ENCODE measurements around the gene DVL3.

The DVL3 gene

DNA sequence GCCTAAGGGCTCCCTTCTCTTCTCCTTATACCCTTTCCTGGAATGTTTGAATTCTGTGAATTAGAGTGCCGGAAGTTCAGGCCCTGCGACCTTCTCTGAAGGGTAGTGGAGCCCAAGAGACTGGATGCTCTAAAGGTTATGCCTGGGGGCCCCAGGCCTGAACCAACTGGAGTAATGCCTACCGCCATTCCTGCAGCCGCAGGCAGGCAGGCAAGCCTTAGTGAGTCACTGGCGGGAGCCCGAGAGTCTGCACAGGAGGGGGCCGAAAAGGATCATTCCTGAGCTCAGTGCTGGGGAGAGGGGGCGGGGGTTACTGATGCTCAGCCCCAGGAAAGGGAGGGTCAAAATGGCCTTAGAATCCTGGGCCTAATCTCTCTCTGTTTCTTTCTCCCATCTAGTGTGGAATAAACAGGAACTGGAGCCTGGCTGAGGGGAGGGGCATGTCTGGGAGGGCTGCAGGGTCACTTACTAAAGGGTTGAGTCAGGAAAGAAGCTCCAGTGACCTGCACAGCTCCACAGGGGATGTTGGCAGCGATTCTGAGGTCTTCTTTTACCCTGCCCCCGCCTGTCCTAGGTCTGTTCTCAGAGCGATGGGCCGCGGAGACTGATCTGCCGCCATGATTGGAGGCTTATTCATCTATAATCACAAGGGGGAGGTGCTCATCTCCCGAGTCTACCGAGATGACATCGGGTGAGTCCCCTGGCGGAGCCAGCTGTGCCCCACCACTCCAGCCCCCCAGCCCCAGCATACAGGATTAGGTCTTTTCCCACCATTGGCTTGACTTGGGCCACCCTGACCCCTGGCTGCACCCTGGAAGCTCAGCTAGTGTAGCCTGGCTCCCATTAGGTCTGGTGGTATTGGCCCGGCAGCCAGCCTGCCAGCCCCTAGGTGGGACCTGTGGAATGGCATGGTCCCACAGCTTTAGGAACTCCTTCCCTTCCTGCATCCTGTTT lies 21.5 kb downstream of the DVL3 start:
- peak; percentile 87 to 89 for DNase-seq (ENCODE audit: low read depth in 2 of 2)

DNA sequence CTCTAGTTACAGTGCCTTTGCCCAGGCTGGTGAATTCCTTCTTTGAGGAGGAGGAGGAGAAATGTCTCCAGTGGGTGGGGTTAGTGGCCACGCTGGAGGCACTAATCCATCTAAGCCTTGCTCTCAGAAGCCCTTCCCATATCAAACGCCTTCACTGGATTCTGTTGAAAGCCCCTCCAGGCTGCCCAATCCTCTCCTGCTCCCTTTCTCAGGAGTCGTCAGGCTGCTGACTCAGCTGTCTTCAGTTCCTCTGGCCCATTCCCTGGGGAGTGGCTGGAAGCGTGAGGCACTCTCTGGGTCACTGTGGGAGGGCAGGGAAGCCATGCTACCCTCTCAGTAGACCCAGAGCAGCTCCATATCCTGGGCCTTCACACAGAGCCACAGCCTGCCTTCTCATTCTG lies 22.2 kb downstream of the DVL3 start:
- DNase-seq (ENCODE audit: low read depth in 2 of 2): no peak

DNA sequence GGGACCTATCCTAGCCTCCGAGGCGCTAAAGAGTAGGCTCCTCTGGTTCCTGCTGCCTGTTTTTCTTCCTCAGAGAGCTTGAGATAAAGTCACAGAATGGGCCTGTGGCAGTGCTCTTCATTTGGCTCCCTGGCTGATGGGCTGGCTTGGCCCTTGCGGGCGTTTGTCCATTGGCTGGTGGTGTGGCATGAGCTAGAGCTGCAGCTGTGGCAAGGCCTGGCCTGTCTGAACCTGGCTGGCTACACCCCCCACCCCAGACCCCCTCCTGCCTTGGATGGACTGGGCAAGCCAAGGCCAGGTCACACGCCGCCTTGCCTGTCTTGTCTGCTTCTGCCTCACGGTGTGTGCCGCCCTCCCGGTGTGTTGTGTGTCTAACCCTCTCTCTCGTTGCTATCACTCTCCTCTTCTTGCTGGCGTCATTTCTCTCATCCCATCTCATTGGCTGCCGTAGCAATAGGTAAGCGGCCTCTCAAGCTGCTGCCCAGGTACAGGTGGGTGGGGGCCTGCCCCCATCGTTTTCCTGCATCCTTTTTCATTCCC lies 22.7 kb downstream of the DVL3 start:
- DNase-seq (ENCODE audit: low read depth in 2 of 2): no peak

DNA sequence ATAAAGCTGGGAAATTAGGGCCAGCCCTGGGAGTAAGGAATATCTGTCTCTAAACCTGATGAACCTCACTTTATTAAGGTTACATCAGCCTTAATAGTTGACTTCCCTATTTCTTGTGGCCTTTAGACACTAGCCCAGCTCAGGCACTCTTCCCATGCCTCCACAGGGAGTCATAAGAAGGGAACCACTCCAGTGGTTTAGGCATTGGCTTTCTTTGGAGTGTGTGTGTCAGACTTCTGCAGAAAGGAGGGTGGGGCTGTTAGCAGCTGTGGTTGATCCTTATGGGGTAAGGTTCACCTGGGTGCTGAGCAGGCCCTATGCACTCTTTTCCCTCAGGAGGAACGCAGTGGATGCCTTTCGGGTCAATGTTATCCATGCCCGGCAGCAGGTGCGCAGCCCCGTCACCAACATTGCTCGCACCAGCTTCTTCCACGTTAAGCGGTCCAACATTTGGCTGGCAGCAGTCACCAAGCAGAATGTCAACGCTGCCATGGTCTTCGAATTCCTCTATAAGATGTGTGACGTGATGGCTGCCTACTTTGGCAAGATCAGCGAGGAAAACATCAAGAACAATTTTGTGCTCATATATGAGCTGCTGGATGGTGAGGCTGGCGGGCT lies 23.5 kb downstream of the DVL3 start:
- no peak for DNase-seq (ENCODE audit: low read depth in 2 of 2)

DNA sequence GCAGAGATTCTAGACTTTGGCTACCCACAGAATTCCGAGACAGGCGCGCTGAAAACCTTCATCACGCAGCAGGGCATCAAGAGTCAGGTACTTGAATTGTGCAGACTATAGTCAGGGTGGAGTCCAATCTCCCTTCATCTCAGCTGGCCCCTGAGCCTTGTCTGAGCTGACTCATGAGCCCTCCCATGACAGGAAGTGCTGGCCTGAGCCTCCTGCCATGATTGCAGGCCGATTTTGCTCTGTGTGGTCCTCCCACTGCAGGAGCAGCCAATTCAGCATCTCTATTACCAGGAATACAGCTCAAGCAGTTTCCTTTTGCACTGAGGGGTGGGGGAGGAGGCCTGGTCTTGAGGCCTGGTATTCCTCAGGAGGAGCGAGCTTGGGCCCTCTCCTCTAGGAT lies 25.0 kb downstream of the DVL3 start:
- DNase-seq (ENCODE audit: low read depth in 2 of 2): no peak

DNA sequence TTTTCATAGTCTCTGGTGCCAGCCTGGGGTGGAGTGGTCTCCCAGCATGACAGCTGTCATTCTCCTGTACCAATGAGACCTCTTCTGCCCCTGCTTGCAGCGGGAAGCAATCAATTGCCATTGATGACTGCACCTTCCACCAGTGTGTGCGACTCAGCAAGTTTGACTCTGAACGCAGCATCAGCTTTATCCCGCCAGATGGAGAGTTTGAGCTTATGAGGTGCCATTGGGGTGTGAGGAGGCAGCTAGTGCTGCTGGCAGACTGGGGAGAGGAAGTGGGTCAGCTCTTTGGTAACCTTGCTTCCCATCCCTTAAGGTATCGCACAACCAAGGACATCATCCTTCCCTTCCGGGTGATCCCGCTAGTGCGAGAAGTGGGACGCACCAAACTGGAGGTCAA lies 26.4 kb downstream of the DVL3 start:
- DNase-seq (ENCODE audit: low read depth in 2 of 2): no peak

DNA sequence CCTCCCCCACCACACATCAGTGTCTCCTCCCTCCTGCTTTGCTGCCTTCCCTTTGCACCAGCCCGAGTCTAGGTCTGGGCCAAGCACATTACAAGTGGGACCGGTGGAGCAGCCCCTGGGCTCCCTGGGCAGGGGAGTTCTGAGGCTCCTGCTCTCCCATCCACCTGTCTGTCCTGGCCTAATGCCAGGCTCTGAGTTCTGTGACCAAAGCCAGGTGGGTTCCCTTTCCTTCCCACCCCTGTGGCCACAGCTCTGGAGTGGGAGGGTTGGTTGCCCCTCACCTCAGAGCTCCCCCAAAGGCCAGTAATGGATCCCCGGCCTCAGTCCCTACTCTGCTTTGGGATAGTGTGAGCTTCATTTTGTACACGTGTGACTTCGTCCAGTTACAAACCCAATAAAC lies 28.5 kb downstream of the DVL3 start:
- DNase-seq (ENCODE audit: low read depth in 2 of 2): no peak

DNA sequence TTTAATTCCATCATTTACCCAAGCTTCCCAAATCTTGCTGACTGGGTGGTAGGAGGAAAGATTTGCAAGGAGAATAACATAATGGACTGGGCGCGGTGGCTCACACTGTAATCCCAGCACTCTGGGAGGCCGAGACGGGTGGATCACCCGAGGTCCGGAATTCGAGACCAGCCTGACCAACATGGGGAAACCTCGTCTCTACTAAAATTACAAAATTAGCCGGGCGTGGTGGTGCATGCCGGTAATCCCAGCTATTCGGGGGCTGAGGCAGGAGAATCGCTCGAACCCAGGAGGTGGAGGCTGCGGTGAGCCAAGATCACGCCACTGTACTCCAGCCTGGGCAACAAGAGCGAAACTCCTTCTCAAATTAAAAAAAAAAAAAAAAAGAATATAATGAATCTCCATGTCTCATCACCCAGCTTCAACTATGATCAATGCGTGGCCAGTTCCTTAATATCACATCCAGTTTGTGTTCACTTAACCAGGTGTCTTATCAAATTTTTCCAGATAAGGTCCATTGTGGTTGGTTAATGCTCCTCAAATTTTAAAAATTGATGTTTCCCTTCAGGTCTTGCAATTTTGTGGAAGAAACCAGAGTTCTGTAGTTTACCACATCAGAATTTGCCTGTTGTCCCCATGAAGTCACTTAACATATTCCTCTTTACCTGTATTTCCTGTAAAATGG lies 29.5 kb downstream of the DVL3 start:
- DNase-seq (ENCODE audit: low read depth in 2 of 2): no peak

DNA sequence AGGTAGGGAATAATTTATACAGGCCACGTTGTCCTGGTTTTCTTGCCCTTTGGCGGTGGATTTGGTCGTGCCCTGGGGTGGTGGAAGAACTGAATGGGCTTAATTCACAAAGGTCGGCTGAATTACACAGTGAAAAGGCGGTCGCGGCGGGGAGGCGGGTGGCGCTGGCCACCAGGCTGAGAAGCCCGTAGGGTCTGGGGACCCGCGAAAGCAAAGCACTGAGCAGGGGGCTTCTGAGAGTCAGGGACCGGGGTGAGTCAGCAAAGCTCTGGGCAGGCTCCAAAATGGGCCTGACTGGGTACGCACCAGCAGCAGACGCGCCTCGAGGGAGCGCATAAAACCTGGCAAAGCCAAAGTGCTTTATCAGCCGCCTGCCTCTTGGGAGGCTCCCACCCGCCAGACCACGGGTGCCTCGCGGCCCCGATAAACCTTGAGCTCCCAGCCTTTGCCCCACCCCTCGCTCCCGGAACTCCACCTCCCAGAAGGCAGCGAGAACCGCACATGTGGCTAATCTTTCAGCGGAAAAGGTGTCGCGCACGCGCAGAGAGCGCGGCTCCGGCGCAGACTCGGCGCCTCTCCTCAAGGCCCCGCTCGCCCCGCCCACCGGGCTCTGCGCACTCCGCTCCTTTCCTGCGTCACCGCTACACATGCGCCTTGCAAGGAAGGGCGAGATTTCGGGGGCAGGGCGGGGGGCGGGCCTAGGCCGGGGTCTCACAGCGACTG lies 30.4 kb downstream of the DVL3 start:
- peak; percentile 97 for DNase-seq (ENCODE audit: low read depth in 2 of 2)

DNA sequence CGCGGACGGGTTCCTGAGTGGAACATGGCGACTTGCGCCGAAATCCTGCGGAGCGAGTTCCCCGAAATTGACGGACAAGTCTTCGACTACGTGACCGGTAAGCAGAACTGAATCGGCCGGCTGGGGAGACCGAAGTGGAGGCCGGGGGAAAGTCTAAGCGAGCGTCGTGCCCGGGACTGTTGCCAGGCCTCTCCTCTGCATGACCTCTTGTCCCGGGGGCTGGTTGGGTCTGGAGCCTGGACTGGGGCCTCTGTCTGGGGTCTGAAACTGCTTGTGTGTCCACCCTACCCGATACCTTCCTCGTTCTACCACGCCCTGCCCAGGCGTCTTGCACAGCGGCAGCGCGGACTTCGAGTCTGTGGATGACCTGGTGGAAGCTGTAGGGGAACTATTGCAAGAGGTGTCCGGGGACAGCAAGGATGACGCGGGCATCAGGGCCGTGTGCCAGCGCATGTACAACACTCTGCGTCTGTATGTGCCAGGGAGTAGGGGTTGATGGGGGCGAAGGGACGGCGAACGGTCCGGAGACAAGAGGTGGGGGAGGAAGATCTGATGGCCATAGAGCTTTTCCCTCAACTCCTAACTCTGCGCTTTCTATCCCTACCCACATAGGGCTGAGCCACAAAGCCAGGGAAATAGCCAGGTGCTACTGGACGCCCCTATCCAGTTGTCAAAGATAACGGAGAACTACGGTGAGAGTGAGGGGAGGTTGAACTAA lies 31.2 kb downstream of the DVL3 start, which contains the start of gene ABCF3:
TSS of gene ABCF3 (plus strand) at position 16 of the 718 bp plus-strand sequence. CDS start at position 25, 9 bp downstream.
- no peak for DNase-seq (ENCODE audit: low read depth in 2 of 2)

DNA sequence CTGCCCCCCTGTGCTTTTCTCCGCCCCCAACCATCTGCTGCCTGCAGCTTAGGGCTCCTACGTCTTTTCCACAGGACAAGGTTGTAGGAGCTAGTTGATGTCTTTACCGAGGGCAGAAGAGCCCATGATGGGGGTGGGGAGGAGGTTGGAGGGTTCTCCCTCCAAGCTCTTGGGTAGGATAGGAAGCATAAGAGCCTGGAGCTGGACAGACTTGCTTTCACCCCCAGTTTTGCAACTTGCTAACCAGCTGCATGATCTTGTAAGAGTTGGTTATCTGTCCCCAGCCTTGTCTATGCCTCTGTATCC lies 31.7 kb downstream of the DVL3 start:
- DNase-seq (ENCODE audit: low read depth in 2 of 2): no peak

DNA sequence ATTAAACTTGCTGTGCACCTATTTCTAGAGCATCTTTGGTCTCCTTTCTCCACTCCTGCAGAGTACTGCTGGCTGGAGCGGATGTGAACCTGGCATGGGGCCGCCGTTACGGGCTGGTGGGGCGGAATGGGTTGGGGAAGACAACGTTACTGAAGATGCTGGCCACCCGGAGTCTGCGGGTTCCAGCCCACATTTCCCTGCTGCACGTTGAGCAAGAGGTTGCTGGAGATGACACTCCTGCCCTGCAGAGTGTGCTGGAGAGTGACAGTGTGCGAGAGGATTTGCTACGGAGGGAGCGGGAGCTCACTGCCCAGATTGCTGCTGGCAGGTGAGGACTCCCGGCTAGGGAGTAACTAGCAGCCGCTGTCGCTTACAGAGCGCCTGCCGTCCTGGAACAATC lies 32.9 kb downstream of the DVL3 start:
- DNase-seq (ENCODE audit: low read depth in 2 of 2): no peak

DNA sequence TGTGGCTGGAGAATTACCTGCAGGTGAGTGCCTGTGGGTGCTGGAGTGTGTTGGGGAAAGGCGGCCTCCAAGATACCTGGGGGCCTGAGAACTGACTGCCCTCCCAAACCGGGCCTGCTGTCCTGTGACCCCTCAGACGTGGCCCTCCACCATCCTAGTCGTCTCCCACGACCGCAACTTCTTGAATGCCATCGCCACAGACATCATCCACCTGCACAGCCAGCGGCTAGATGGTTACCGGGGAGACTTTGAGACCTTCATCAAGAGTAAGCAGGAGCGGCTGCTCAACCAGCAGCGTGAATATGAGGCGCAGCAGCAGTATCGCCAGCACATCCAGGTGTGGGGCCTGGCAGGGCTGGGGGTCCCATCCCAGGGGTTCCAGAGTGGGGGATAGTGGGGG lies 34.2 kb downstream of the DVL3 start:
- DNase-seq (ENCODE audit: low read depth in 2 of 2): no peak

DNA sequence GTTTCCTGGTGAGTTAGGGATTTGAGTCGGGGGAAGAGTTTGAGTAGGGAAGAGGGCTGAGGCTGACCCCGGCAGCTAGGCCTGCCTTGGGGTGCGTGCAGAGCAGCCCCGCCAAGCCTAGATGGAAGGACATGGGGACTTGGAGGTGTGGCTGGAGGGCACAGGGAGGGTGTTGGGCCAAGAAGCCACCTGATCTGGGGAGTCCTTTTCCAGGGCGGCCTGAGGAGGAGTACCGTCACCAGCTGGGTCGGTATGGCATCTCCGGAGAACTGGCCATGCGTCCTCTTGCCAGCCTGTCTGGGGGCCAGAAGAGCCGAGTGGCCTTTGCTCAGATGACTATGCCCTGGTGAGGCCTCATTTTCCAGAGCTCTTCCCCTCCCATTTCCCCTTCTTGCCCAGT lies 37.7 kb downstream of the DVL3 start:
- no peak for DNase-seq (ENCODE audit: low read depth in 2 of 2)

DNA sequence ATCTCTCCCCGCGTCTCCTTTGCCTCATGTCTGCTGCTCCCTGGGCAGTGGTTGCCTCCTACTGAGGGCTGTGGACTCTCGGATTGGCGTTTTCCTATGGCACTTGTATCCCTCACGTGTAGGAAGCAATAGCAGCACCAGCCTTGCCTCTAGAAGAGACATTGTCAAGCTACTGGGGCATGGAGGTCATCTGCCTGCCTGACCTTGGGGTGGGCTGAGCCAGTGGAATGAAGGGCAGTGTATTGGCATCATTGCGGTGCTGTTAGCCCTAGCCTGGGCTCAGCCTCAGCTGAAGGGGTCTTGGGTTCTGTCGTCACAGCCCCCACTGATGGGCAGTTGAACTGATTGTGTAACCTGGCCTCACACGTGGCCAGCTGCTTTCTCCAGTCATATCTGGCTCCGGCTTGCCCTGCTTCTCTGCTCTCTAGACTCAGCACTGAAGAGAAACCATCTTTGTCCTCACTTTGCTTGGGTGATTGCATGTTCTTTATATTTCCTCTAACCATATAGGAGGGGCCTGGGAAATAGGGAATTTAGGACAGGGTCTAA lies 38.9 kb downstream of the DVL3 start:
- no peak for DNase-seq (ENCODE audit: low read depth in 2 of 2)

DNA sequence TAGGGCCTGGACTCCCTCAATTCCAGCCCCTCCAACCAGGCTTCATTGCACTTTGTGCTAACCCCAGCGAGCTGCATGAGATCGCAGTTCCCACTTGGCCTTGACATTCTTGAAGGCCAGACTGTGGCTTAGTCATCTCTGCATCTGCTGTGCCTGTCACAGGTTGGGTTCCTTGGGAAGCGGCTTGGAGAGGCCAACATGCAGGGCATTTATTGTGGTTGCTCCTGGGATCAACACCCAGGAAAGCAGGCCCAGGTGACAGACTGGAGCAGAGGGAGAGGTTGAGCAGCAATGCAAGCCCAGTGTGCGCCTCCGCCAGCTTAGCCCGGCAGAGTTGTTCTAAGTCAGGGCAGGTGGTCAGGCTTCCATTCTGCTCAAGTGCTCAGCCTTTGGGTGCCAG lies 41.4 kb downstream of the DVL3 start:
- DNase-seq (ENCODE audit: low read depth in 2 of 2): no peak

DNA sequence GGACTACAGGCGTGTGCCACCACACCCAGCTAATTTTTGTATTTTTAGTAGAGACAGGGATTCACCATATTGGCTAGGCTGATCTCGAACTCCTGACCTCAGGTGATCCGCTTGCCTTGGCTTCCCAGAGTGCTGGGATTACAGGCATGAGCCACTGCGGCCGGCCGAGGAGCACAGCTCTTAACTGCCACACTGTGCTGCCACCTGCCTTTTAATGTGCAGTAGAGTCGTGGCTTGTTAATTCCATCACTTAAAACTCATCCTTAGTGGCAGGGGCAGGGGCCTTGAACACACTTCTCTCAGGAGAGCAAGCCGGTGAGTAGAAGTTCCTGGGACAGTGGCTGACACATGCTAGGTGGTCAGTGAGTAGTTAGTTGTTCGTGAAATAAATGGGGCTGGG lies 43.3 kb downstream of the DVL3 start:
- DNase-seq (ENCODE audit: low read depth in 2 of 2): no peak

DNA sequence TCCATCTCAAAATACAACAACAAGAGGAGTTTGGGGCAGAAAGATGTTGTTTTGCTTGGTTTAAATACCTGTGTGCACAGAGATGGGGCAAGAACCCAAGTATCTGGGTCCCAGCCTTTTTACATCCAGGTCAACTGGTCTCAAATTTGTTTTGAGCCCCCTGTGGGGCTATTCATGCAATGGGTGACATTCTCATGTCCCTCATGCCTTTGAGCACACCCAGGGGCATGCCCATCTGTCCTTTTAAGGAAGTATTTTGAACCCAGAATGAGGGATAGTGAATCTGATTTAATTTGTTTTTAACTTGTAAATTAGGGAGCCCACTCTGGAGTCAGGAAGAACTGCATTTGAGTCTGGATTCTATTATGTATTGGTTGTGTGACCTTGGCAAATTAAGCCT lies 45.6 kb downstream of the DVL3 start:
- no peak for DNase-seq (ENCODE audit: low read depth in 2 of 2)

DNA sequence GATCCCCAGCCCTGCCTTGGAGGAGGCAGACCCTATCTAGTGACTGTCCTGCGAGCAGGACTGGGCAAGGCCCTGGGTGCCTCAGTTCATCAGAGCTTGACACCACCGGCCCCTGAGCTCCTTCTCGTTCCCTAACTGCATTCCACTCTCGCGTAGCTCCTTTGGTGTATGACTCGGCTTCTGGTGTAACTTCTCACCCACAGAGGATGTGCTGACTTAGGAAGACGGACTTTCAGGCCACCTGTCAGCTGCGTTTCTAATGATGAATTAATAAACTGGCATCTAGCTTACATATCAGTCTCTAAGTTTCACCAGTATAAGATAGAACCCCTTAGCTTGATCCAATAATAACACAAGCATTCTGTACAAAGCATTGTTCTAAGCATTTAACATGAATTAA lies 48.3 kb downstream of the DVL3 start:
- DNase-seq (ENCODE audit: low read depth in 2 of 2): no peak

DNA sequence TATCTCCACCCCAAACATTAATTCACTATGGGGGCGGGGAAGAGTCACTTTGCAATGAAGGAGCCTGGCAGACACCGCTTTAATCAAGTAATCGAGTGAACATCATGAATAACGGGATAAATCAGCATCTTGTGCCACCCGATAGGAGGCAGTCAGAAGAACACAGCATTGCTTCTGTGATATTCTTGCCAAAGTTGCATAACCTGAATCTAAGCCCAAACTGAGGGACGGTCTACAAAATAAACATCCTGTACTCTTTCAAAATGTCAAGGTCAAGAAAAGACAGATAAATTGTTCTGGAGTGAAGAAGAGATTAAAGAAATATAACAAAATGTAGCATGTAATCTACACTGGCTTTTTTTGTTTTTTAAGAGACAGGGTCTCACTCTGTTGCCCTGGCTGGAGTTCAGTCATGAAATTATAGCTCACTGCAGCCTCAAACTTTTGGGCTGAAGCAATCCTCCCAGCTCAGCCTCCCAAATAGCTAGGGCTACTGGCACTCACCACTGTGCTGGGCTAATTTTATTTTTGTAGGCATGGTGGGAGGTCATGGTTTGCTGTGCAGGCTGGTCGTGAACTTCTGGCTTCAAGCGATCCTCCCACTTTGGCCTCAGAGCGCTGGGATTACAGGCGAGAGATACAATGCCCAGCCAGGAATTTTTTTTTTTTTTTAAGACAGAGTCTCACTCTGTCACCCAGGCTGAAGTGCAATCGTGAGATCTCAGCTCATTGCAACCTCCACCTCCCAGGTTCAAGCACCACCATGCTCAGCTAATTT lies 54.2 kb downstream of the DVL3 start:
- DNase-seq (ENCODE audit: low read depth in 2 of 2): no peak

All from fibroblast of skin of left quadriceps (primary cell).